H1 (cell line): ENCODE measurements around the gene KIF26B. TPM values are rescaled to one million over a fixed set of nuclear protein-coding genes. Genes with fewer than 3 reads are reported as not detected.

Source experiments
- CTCF ChIA-PET: fragments of 300-600 bp; sonication (Branson Sonifier 250); formaldehyde crosslinking; loops from one replicate; lab custom pipeline; 2021; ENCODE audit not compliant: partially characterized antibody; lab: Charles Lee
- POLR2A ChIA-PET: fragments of 300-600 bp; sonication (Branson Sonifier 250); formaldehyde crosslinking; loops from one replicate; lab custom pipeline; 2021; ENCODE audit warnings: inconsistent platforms; ENCODE audit not compliant: partially characterized antibody; lab: Charles Lee
- DNase-seq, 2 experiments: peaks; one replicate each; pipeline versions ENCODE4 v3.0.0 to v3.0.0-alpha.2; 2010 to 2022; ENCODE audit warnings: low spot score in 2 of 2, low read depth in 1 of 2, mixed read lengths in 1 of 2
- FAIRE-seq: peaks from 2 replicates; lab custom pipeline; 2011; peaks lifted over from hg19 to GRCh38; lab: Jason Lieb, UNC
- H2AFZ ChIP-seq: 2 replicates; pipeline ENCODE4 v1.8.1; 2012; ENCODE audit warnings: low read length, inconsistent platforms
- H2AK5ac ChIP-seq: 2 replicates; pipeline ENCODE4 v1.6.1; 2013; ENCODE audit warnings: low read depth, low read length
- H2BK120ac ChIP-seq: replicated peaks from 2 replicates; pipeline ENCODE3; 2013; ENCODE audit warnings: low read depth, low read length, inconsistent platforms
- H2BK12ac ChIP-seq: 2 replicates; pipeline ENCODE4 v1.6.1; 2013; ENCODE audit warnings: low read depth, low read length
- H2BK15ac ChIP-seq: 2 replicates; pipeline ENCODE4 v1.6.1; 2013; ENCODE audit warnings: low read length
- H2BK20ac ChIP-seq: 2 replicates; pipeline ENCODE4 v1.6.1; 2013; ENCODE audit warnings: low read length
- H2BK5ac ChIP-seq: 2 replicates; pipeline ENCODE4 v1.6.1; 2013; ENCODE audit warnings: low read depth, low read length
- H3K14ac ChIP-seq: 2 replicates; pipeline ENCODE4 v1.6.1; 2013; ENCODE audit warnings: inconsistent platforms; ENCODE audit not compliant: insufficient read length
- H3K18ac ChIP-seq: 2 replicates; pipeline ENCODE4 v1.6.1; 2013; ENCODE audit warnings: low read length; ENCODE audit errors: extremely low read depth
- H3K23ac ChIP-seq: 2 replicates; pipeline ENCODE4 v1.6.1; 2013; ENCODE audit warnings: inconsistent platforms; ENCODE audit not compliant: insufficient read length
- H3K23me2 ChIP-seq: 2 replicates; pipeline ENCODE4 v1.6.1; 2013; ENCODE audit warnings: low read depth, low read length
- H3K27ac ChIP-seq: 2 replicates; pipeline ENCODE4 v1.6.1; 2011; ENCODE audit warnings: low read depth, low read length, inconsistent platforms
- H3K27me3 ChIP-seq, 4 experiments: replicated peaks in 1 of 4; 1 replicate in 1 of 4; 2 replicates in 3 of 4; pipeline versions ENCODE4 v1.6.1 to v1.8.1; 2011 to 2013; ENCODE audit warnings: low read length in 3 of 4, mild to moderate bottlenecking in 3 of 4, inconsistent platforms in 2 of 4, mixed read lengths in 2 of 4, moderate library complexity in 1 of 4; ENCODE audit not compliant: control insufficient read depth in 3 of 4, insufficient read depth in 3 of 4; ENCODE audit errors: extremely low read depth in 1 of 4
- H3K36me3 ChIP-seq, 4 experiments: 2 replicates each; pipeline versions ENCODE4 v1.6.1 to v1.8.1; 2011 to 2013; ENCODE audit warnings: mild to moderate bottlenecking in 4 of 4, low read length in 3 of 4, moderate library complexity in 2 of 4, control low read depth in 1 of 4, inconsistent platforms in 1 of 4; ENCODE audit not compliant: insufficient read depth in 4 of 4, control insufficient read depth in 2 of 4
- H3K4ac ChIP-seq: replicated peaks from 2 replicates; pipeline ENCODE3; 2013; ENCODE audit warnings: low read length, low read depth, mixed read lengths, inconsistent platforms; ENCODE audit not compliant: insufficient read length
- H3K4me1 ChIP-seq, 4 experiments: replicated peaks in 1 of 4; 1 replicate in 1 of 4; 2 replicates in 3 of 4; pipeline versions ENCODE4 v1.6.1 to v1.8.1; 2011 to 2013; ENCODE audit warnings: low read length in 3 of 4, inconsistent platforms in 2 of 4, mixed read lengths in 1 of 4; ENCODE audit not compliant: insufficient read depth in 4 of 4, control insufficient read depth in 3 of 4
- H3K4me2 ChIP-seq, 2 experiments: 2 replicates each; pipeline versions ENCODE4 v1.6.1 to v1.8.1; 2011 to 2013; ENCODE audit warnings: low read depth in 2 of 2, low read length in 2 of 2, control low read depth in 1 of 2, inconsistent platforms in 1 of 2, mild to moderate bottlenecking in 1 of 2; ENCODE audit not compliant: insufficient read depth in 1 of 2
- H3K4me3 ChIP-seq, 4 experiments: fragments of 200-600, 300-600 bp in 1 of 4; sonication (generic), shearing (Covaris generic), sonication (Bioruptor Twin) in 1 of 4; 2 replicates each; pipeline versions ENCODE4 v1.5.1 to v1.8.1; 2011 to 2016; ENCODE audit warnings: low read length in 4 of 4, low read depth in 3 of 4, control low read depth in 2 of 4, inconsistent platforms in 2 of 4, mild to moderate bottlenecking in 2 of 4, mixed read lengths in 1 of 4, moderate library complexity in 1 of 4; ENCODE audit not compliant: insufficient read depth in 2 of 4; ENCODE audit errors: extremely low read depth in 1 of 4
- H3K56ac ChIP-seq: replicated peaks from 2 replicates; pipeline ENCODE3; 2013; ENCODE audit warnings: low read depth, mild to moderate bottlenecking, mixed read lengths, low read length, inconsistent platforms; ENCODE audit not compliant: insufficient read length
- H3K79me1 ChIP-seq: 2 replicates; pipeline ENCODE4 v1.6.1; 2013; ENCODE audit warnings: low read depth, low read length, control low read depth
- H3K79me2 ChIP-seq, 2 experiments: 2 replicates each; pipeline versions ENCODE4 v1.6.1 to v1.8.1; 2012 to 2013; ENCODE audit warnings: low read length in 2 of 2, mild to moderate bottlenecking in 2 of 2, inconsistent platforms in 1 of 2; ENCODE audit not compliant: insufficient read depth in 2 of 2, control insufficient read depth in 1 of 2
- H3K9ac ChIP-seq, 4 experiments: replicated peaks in 1 of 4; 1 replicate in 1 of 4; 2 replicates in 3 of 4; pipeline versions ENCODE4 v1.6.1 to v1.8.1; 2011 to 2013; ENCODE audit warnings: low read depth in 3 of 4, low read length in 3 of 4, control low read depth in 2 of 4, mild to moderate bottlenecking in 2 of 4, moderate library complexity in 2 of 4, inconsistent platforms in 1 of 4; ENCODE audit errors: extremely low read depth in 1 of 4
- H3K9me3 ChIP-seq, 2 experiments: 2 replicates each; pipeline versions ENCODE4 v1.6.1 to v1.8.1; 2012 to 2013; ENCODE audit warnings: mild to moderate bottlenecking in 2 of 2, moderate library complexity in 2 of 2, control low read depth in 1 of 2, inconsistent platforms in 1 of 2, low read depth in 1 of 2, low read length in 1 of 2, mixed read lengths in 1 of 2; ENCODE audit not compliant: insufficient read depth in 2 of 2
- H4K20me1 ChIP-seq, 2 experiments: replicated peaks in 1 of 2; 2 replicates each; pipeline versions ENCODE3 to v1.8.1; 2011 to 2013; ENCODE audit warnings: inconsistent platforms in 2 of 2, low read length in 2 of 2, mild to moderate bottlenecking in 1 of 2; ENCODE audit not compliant: insufficient read depth in 2 of 2, control insufficient read depth in 1 of 2
- H4K5ac ChIP-seq: 2 replicates; pipeline ENCODE4 v1.6.1; 2013; ENCODE audit warnings: low read length, low read depth, mixed read lengths, inconsistent platforms; ENCODE audit not compliant: insufficient read length
- H4K8ac ChIP-seq: 2 replicates; pipeline ENCODE4 v1.8.0; 2013; ENCODE audit warnings: mild to moderate bottlenecking, moderate library complexity, low read length, inconsistent platforms; ENCODE audit not compliant: insufficient read depth; ENCODE audit errors: extremely low read depth
- H4K91ac ChIP-seq: replicated peaks from 2 replicates; pipeline ENCODE3; 2013; ENCODE audit warnings: low read length, mixed read lengths, inconsistent platforms; ENCODE audit not compliant: insufficient read length
- BACH1 ChIP-seq: IDR thresholded peaks from 2 replicates; pipeline ENCODE4 v1.6.1; 2012; ENCODE audit warnings: low read length, improper control_type of control experiment
- CBX5 ChIP-seq: fragments of 300-800, 300-1000 bp; sonication (generic); IDR thresholded peaks from 2 replicates; pipeline ENCODE4 v1.7.1; 2016; ENCODE audit warnings: antibody characterized with exemption, low read length, low read depth
- CREB1 ChIP-seq: IDR thresholded peaks from 2 replicates; pipeline ENCODE4 v1.6.1; 2012; ENCODE audit warnings: inconsistent platforms
- EP300 ChIP-seq, 2 experiments: IDR thresholded peaks; 1 replicate in 1 of 2; 2 replicates in 1 of 2; pipeline ENCODE4 v1.6.1; 2011 to 2012; ENCODE audit warnings: low read depth in 2 of 2, low read length in 2 of 2, mild to moderate bottlenecking in 2 of 2, borderline replicate concordance in 1 of 2, inconsistent platforms in 1 of 2, moderate library complexity in 1 of 2
- FOSL1 ChIP-seq: IDR thresholded peaks from 2 replicates; pipeline ENCODE4 v1.6.1; 2011; ENCODE audit warnings: mild to moderate bottlenecking, low read depth, low read length, moderate library complexity; ENCODE audit not compliant: insufficient read depth
- KDM1A ChIP-seq: fragments of 200-600, 300-600 bp; sonication (generic); IDR thresholded peaks from 2 replicates; pipeline ENCODE4 v1.7.1; 2016; ENCODE audit warnings: mild to moderate bottlenecking, low read length, borderline replicate concordance
- KDM5A ChIP-seq: fragments of 200-600 bp; IDR thresholded peaks from 2 replicates; pipeline ENCODE4 v1.7.1; 2012; ENCODE audit warnings: mild to moderate bottlenecking, low read length, inconsistent platforms, mixed read lengths
- NANOG ChIP-seq: IDR thresholded peaks from 2 replicates; pipeline ENCODE4 v1.6.1; 2011; ENCODE audit warnings: low read length, low read depth, mild to moderate bottlenecking, inconsistent platforms; ENCODE audit not compliant: insufficient read depth, poor library complexity, severe bottlenecking
- NRF1 ChIP-seq: IDR thresholded peaks from 2 replicates; pipeline ENCODE4 v1.6.1; 2011; ENCODE audit warnings: mild to moderate bottlenecking, low read depth, low read length, improper control_type of control experiment
- POLR2A ChIP-seq, 2 experiments: IDR thresholded peaks; 1 replicate in 1 of 2; 2 replicates in 1 of 2; pipeline ENCODE4 v1.6.1; 2011; ENCODE audit warnings: low read depth in 2 of 2, low read length in 2 of 2, mild to moderate bottlenecking in 2 of 2; ENCODE audit errors: control extremely low read depth in 1 of 2
- RNF2 ChIP-seq: fragments of 200-900, 300-1000 bp; sonication (generic); IDR thresholded peaks from 2 replicates; pipeline ENCODE4 v1.7.1; 2016; ENCODE audit warnings: borderline replicate concordance, low read depth, mild to moderate bottlenecking, antibody characterized with exemption, low read length; ENCODE audit not compliant: poor library complexity, severe bottlenecking; ENCODE audit errors: missing control alignments
- SIN3A ChIP-seq, 2 experiments: IDR thresholded peaks in 1 of 2; conservative IDR thresholded peaks in 1 of 2; 2 replicates each; pipeline ENCODE4 v1.6.1; 2011 to 2012; ENCODE audit warnings: low read length in 2 of 2, improper control_type of control experiment in 1 of 2, low read depth in 1 of 2, mild to moderate bottlenecking in 1 of 2
- SUZ12 ChIP-seq: fragments of 200-600 bp; sonication (generic); IDR thresholded peaks from 2 replicates; pipeline ENCODE4 v1.6.1; 2012; ENCODE audit warnings: mild to moderate bottlenecking, inconsistent platforms, low read length, moderate library complexity, mixed read lengths
- TBP ChIP-seq: IDR thresholded peaks from 2 replicates; pipeline ENCODE4 v1.6.1; 2011; ENCODE audit warnings: low read depth, low read length, improper control_type of control experiment
- WGBS, 2 experiments: shearing (Covaris generic) in 1 of 2; methylation state at CpG; one replicate each; pipeline versions ENCODE4 v1.1.6 to v1.1.7; 2013 to 2015; ENCODE audit warnings: low lambda C conversion rate in 2 of 2, mixed read lengths in 2 of 2, inconsistent platforms in 1 of 2, low coverage in 1 of 2, missing lambda C conversion rate in 1 of 2; ENCODE audit not compliant: insufficient replicate concordance in 2 of 2, insufficient coverage in 1 of 2, insufficient read length in 1 of 2; ENCODE audit errors: extremely low coverage in 1 of 2, missing lambda C conversion rate in 1 of 2; 5-methylcytosine and 5-hydroxymethylcytosine counted together
- polyA plus RNA-seq, 7 experiments: library from polyadenylated mRNA; depleted of rRNA in 3 of 7; stranded (reverse) in 5 of 7; unstranded in 2 of 7; fragments of >200 nt in 5 of 7; fragments of 200-250 nt in 2 of 7; gene quantifications; 1 replicate in 5 of 7; 2 replicates in 1 of 7; 4 replicates in 1 of 7; pipeline versions ENCODE4 v1.2.1 to v1.2.3, GENCODE V29; 2011 to 2013; ENCODE audit warnings: missing spikeins in 2 of 7, mixed read lengths in 2 of 7
- total RNA-seq: library from RNA; stranded (reverse); fragmentation: NEBNext Ultra II Directional; extraction: Animal tissue kit (Norgen Biotek cat#: 25700); gene quantifications from 2 replicates; pipeline ENCODE4 v1.2.1, GENCODE V29; 2021
- TF ChIP-seq, protein P1 (sequence below): IDR thresholded peaks from 2 replicates; pipeline ENCODE4 v1.6.1; 2012; ENCODE audit warnings: inconsistent platforms

KIF26B gene
- total and polyA plus RNA-seq, 2 of the 8 experiments (the other 6 are each of a cell fraction or from before 2014, with no cell fraction given), result 0.06 to 0.28 TPM

DNA sequence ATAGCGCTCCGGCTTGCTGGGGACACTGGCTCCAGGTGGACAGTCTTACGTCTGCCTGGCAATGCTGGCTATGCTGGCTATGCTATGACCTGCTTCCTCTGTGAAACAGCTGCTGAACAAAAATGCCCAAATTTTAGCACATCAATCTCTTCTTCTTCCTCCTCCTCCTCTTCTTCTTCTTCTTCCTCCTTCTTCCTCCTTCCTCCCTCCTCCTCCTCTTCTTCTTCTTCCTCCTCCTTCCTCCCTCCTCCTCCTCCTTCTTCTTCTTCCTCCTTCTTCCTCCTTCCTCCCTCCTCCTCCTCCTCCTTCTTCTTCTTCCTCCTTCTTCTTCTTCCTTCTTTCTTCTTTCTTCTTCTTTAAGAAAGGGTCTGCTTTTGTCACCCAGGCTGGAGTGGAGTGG is 401.3 kb downstream of the KIF26B start:
- DNase-seq, result no peak
- TF ChIP-seq POLR2A (IDR thresholded peaks at IDR 0.05; ENCODE audit: control extremely low read depth in 1 of 2, low read depth in 2 of 2, low read length in 2 of 2) (no peak), TBP (no peak), BACH1 (no peak), SIN3A (conservative IDR thresholded peaks at IDR 0.05 in 1 of 2, IDR thresholded peaks at IDR 0.05 in 1 of 2; ENCODE audit: low read depth in 1 of 2, low read length in 2 of 2) (no peak), NANOG (no peak), KDM1A (no peak), KDM5A (no peak), CBX5 (no peak), SUZ12 (no peak), EP300 (IDR thresholded peaks at IDR 0.05; ENCODE audit: borderline replicate concordance in 1 of 2, low read depth in 2 of 2, low read length in 2 of 2) (no peak), NRF1 (no peak), FOSL1 (no peak), RNF2 (no peak), CREB1 (no peak)
- TF ChIP-seq, protein P1, sequence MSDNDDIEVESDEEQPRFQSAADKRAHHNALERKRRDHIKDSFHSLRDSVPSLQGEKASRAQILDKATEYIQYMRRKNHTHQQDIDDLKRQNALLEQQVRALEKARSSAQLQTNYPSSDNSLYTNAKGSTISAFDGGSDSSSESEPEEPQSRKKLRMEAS, result no peak

More for the DNA sequence above, 401.3 kb downstream of the KIF26B start:
- Histone ChIP-seq H2BK5ac (no peak overlapping the region), H3K14ac (no peak overlapping the region), H4K20me1 (no peaks in the 10 kb centered on the region), H2AK5ac (no peak overlapping the region), H3K36me3 (no peaks in the 10 kb centered on the region), H3K4ac (no peak overlapping the region), H3K9me3 (no peaks in the 10 kb centered on the region), H3K9ac (no peak overlapping the region), H3K79me2 (no peaks in the 10 kb centered on the region), H3K79me1 (no peaks in the 10 kb centered on the region), H2BK20ac (no peak overlapping the region), H2BK15ac (no peak overlapping the region), H2BK120ac (no peak overlapping the region), H4K5ac (no peak overlapping the region), H2BK12ac (no peak overlapping the region), H3K56ac (no peak overlapping the region), H3K23me2 (no peaks in the 10 kb centered on the region), H3K4me3 (no peak overlapping the region), H4K91ac (no peak overlapping the region), H3K23ac (no peak overlapping the region), H2AFZ (no peak overlapping the region), H3K27ac (no peak overlapping the region), H3K4me1 (peaks cover 0 to 4% (median 1%) of the 10 kb centered on the region in 4 experiments; a peak in 2 of 7 replicates), H3K4me2 (no peak overlapping the region), H3K18ac (no peak overlapping the region), H3K27me3 (no peaks in the 10 kb centered on the region), H4K8ac (no peak overlapping the region)
- ChIA-PET POLR2A (no interaction called here), CTCF (no interaction called here)
- FAIRE-seq, result no peak
- WGBS, 2 experiments, result 97% methylated on average over 3 of the region's 3 CpGs; no CpG with 5 or more reads in 1 of the 2 experiments
